OCI-LY7 (cell line): ENCODE data around the gene BCL2L11.

Experiments
- CTCF ChIP-seq: fragments of 200-600 bp; sonication (generic); conservative IDR thresholded peaks from 2 replicates; pipeline ENCODE4 v1.5.1; 2014; ENCODE audit warnings: mild to moderate bottlenecking, antibody characterized with exemption, low read length, moderate library complexity, mixed read lengths
- EZH2phosphoT487 ChIP-seq: fragments of 200-600 bp; sonication (generic); IDR thresholded peaks from 2 replicates; pipeline ENCODE4 v1.6.1; 2018; ENCODE audit warnings: low read depth, borderline replicate concordance, mild to moderate bottlenecking, mixed run types, antibody characterized with exemption, low read length, moderate library complexity, mixed read lengths

GRCh38 chr2:111106706-111107105 is 14.0 kb upstream of the BCL2L11 start:
- no peak for TF ChIP-seq CTCF
- TF ChIP-seq EZH2phosphoT487, result no peak
